ENCODE measurements around the gene MARK3. TPM values are rescaled to one million over a fixed set of nuclear protein-coding genes. Genes with fewer than 3 reads are reported as not detected.

The MARK3 gene
- total and polyA plus RNA-seq, 2 of the 13 experiments (the other 11 are each of a cell fraction or from before 2014, with no cell fraction given): 47.7 to 56.6 TPM

DNA sequence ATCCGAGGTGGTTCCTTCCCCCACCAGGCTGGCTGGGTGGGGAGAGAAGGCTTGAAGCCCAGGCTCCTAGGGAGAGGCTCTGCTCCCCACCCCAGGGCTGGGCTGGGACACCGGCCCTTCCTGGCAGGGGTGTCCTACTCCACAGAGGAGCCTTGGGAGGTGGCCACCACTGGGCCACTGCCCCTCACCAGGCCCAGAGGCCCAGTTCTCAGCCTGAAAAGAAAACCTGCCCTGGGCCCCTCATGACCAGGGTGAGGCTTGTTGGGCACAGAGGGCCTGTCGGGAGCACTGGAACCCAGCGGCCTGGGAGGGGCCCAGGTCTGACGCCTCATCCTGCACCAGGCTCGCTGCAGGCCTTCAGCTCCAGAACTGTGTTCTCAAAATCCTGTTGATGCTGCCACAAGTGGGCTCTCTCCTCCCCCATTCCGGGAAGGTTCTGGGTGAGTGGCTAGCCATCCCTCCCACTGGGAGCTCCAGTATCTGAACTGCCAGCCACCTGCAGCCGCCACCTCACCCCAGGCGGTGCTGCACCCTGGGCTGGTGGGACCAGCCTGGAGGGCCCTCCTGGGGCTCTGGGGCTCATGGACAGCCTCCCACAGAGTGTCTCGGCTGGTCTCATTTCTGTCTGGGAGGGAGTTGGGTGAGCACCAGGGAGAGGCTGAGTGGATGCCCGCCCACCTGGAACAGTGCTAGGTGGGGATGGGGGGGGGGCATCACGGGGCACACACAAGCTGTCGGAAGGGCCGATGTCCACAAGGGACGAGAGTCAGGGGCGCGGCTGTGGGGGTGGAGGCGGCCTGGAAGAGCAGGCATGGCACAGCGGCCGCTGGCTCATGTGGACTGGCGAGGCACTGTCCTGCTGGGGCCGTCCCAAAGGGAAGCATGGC is 165.5 kb downstream of the MARK3 start:
- Histone ChIP-seq H3K9ac (ENCODE audit: insufficient read depth, low read depth, low read length) (peak overlapping the region; percentile 37), H3K27ac (ENCODE audit: extremely low read length, insufficient read depth, low read length) (no peak overlapping the region), H3K36me3 (replicated peaks in 1 of 2; ENCODE audit: control insufficient read depth in 1 of 2, insufficient read depth in 2 of 2, low read length in 2 of 2) (no peaks in the 10 kb centered on the region), H3K4me1 (ENCODE audit: insufficient read depth, low read length) (peaks cover 21% of the 10 kb centered on the region), H2AFZ (ENCODE audit: low read length) (no peak overlapping the region), H4K20me1 (ENCODE audit: insufficient read depth, low read length) (no peaks in the 10 kb centered on the region), H3K4me3 (replicated peaks in 1 of 3; ENCODE audit: insufficient read depth in 1 of 3, low read depth in 2 of 3, low read length in 3 of 3) (peak overlapping the region in 1 of 3 experiments; percentile 11; a peak in 1 of 6 replicates), H3K4me2 (ENCODE audit: low read depth, low read length) (peak overlapping the region; percentile 85; the same call in 1 of the 2 replicates), H3K79me2 (ENCODE audit: insufficient read depth, low read length) (no peaks in the 10 kb centered on the region), H3K27me3 (ENCODE audit: control insufficient read depth in 1 of 2, insufficient read depth in 2 of 2, low read length in 2 of 2) (no peaks in the 10 kb centered on the region), H3K9me3 (ENCODE audit: low read length) (no peaks in the 10 kb centered on the region)
- DNase-seq (ENCODE audit: low spot score) (no peak), FAIRE-seq (no peak), ATAC-seq (0 out of 3 replicates have a peak, but pooled peaks have one; percentile 2)
- POLR2A ChIA-PET: interaction anchor here (1.0 to 3.0 kb wide), 5 partner anchors 9 to 28 kb away, joined by 3 to 21 read pairs (median 6); partner anchors contain the start of genes BAG5, CKB and TRMT61A
- in situ Hi-C loops (cut with HindIII; ENCODE audit: extremely low pct_ligation_motif_present, low pct_unique_long_range_greater_than_20kb) (no loop called here), intact Hi-C loops (cut with micrococcal nuclease; ENCODE audit: unreplicated experiment) (no loop called here)
- TF ChIP-seq ZBTB3 (CRISPR knock-in tag; IDR thresholded peaks at IDR 0.05; ENCODE audit: borderline replicate concordance, low read depth): no peak
- 0 out of 2 replicates have a peak, but pooled peaks have one; percentile 2 for TF ChIP-seq ZBTB38 (CRISPR knock-in tag; IDR thresholded peaks at IDR 0.05)
- WGBS (ENCODE audit: low lambda C conversion rate): 64% methylated on average over 7 of the region's 22 CpGs
- CTCF ChIA-PET (ENCODE audit: low intra/inter-chr PET ratio, low total read pairs): interaction anchor here (1.1 to 1.6 kb wide), 2 partner anchors 32 to 51 kb away, joined by 6 read pairs; no protein-coding TSS in a partner anchor
- no TSS peak for BruUV-seq (replicated peaks)

DNA sequence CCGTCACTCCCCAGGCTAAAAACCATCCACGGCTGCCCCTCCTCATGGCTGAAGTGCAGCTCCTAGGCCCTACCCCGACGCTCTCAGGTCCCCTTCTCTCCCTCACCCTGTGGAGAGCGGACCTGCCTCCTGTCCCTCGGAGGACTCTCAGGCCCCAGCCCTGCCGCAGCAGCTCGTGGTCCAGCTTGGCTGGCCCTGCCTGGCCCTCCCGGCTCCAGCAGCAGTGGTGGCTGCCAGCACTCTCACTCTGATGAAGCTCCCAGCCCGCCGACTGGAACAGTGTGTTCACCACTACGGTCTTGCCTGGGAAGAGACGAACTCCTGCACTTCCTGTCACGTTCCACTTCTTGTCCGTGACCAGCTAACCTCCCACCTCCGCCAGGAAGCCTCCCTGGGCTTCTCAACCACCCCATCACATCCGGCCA is 166.1 kb downstream of the MARK3 start:
- Histone ChIP-seq H3K9me3 (ENCODE audit: low read length) (no peaks in the 10 kb centered on the region), H2AFZ (ENCODE audit: low read length) (no peak overlapping the region), H3K79me2 (ENCODE audit: insufficient read depth, low read length) (peaks cover under 1% of the 10 kb centered on the region), H3K36me3 (replicated peaks in 1 of 2; ENCODE audit: control insufficient read depth in 1 of 2, insufficient read depth in 2 of 2, low read length in 2 of 2) (no peaks in the 10 kb centered on the region), H3K9ac (ENCODE audit: insufficient read depth, low read depth, low read length) (no peak overlapping the region), H4K20me1 (ENCODE audit: insufficient read depth, low read length) (no peaks in the 10 kb centered on the region), H3K27ac (ENCODE audit: extremely low read length, insufficient read depth, low read length) (no peak overlapping the region), H3K27me3 (ENCODE audit: control insufficient read depth in 1 of 2, insufficient read depth in 2 of 2, low read length in 2 of 2) (no peaks in the 10 kb centered on the region), H3K4me2 (ENCODE audit: low read depth, low read length) (no peak overlapping the region), H3K4me1 (ENCODE audit: insufficient read depth, low read length) (peaks cover 21% of the 10 kb centered on the region), H3K4me3 (replicated peaks in 1 of 3; ENCODE audit: insufficient read depth in 1 of 3, low read depth in 2 of 3, low read length in 3 of 3) (no peak overlapping the region)
- FAIRE-seq: no peak
- CTCF ChIA-PET (ENCODE audit: low intra/inter-chr PET ratio, low total read pairs): no interaction called here
- ATAC-seq: no peak
- POLR2A ChIA-PET: interaction anchor here (3.0 kb wide), 1 partner anchor 23 kb away, joined by 21 read pairs; the partner anchor contains the start of gene TRMT61A
- DNase-seq (ENCODE audit: low spot score): no peak
- WGBS (ENCODE audit: low lambda C conversion rate): 93% methylated on average over 6 of the region's 17 CpGs
- no TSS peak for BruUV-seq (replicated peaks)
- intact Hi-C loops (cut with micrococcal nuclease; ENCODE audit: unreplicated experiment): no loop called here
- TF ChIP-seq ARNT (IDR thresholded peaks at IDR 0.05) (no peak), ZNF567 (CRISPR knock-in tag; IDR thresholded peaks at IDR 0.05; ENCODE audit: borderline replicate concordance) (no peak), AGO1 (IDR thresholded peaks at IDR 0.05; ENCODE audit: low read depth, low read length, poor library complexity, severe bottlenecking) (no peak), ZBTB38 (CRISPR knock-in tag; IDR thresholded peaks at IDR 0.05) (peak; percentile 45; the same call in 1 of the 2 replicates), YY1 (IDR thresholded peaks at IDR 0.05; ENCODE audit: insufficient read depth, insufficient replicate concordance, low read depth, low read length) (no peak), ZNF460 (CRISPR knock-in tag; IDR thresholded peaks at IDR 0.05; ENCODE audit: borderline replicate concordance) (no peak), ZFP37 (CRISPR knock-in tag; IDR thresholded peaks at IDR 0.05; ENCODE audit: borderline replicate concordance) (no peak), NFYC (CRISPR knock-in tag; IDR thresholded peaks at IDR 0.05) (no peak)
- in situ Hi-C loops (cut with HindIII; ENCODE audit: extremely low pct_ligation_motif_present, low pct_unique_long_range_greater_than_20kb): no loop called here
